Stimulated activated CD8-positive, alpha-beta memory T cell treated with anti-CD3 and anti-CD28 coated beads, Interleukin-2, amount 100 ng/mL, for 48 hours (primary cell): ENCODE data around the gene FKBP2.
"Not testable (repeated sequence)": the region's sequence is repeated elsewhere in the genome, so short reads cannot be mapped to it uniquely, and the experiment has no call there.

Experiments
- DNase-seq, 2 donors: peaks; one replicate each; pipeline ENCODE4 v3.0.0-alpha.2; 2020; ENCODE audit warnings: low read depth in 2 of 2

Gene FKBP2

DNA sequence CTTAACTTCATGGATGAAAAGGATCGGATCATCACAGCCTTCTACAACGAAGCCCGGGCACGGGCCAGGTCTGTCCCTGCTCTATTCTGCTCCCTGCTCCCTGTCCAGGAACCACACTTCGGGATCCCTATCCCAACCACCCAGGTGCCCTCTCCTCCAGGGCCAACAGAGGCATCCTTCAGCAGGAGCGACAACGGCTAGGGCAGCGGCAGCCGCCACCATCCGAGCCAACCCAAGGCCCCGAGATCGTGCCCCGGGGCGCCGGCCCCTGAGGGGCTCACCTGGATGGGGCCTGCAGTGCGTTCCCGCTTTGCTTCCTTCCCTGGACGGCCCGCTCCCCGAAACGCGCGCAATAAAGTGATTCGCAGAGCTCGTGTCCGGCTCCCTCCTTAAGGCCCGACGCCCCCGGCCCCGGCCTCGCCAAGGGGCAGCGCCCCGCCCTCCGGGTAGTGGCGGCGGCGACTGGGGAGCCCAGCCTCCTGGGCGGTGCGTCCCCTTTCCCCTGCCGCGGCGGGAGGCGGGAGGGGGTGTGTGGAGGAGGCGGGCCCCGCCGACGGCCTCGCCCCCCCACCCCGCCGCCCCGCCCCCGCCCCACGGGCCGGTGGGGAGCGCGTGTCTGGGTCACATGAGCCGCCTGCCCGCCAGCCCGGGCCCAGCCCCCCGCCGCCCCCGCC is 6.8 kb upstream of the FKBP2 start, which contains the start of gene VEGFB:
VEGFB (plus strand) TSS at position 672 of the 674 bp plus-strand sequence. CDS start 250 bp downstream, outside the sequence.
- DNase-seq = peak in 1 of 2 donors; percentile 66

DNA sequence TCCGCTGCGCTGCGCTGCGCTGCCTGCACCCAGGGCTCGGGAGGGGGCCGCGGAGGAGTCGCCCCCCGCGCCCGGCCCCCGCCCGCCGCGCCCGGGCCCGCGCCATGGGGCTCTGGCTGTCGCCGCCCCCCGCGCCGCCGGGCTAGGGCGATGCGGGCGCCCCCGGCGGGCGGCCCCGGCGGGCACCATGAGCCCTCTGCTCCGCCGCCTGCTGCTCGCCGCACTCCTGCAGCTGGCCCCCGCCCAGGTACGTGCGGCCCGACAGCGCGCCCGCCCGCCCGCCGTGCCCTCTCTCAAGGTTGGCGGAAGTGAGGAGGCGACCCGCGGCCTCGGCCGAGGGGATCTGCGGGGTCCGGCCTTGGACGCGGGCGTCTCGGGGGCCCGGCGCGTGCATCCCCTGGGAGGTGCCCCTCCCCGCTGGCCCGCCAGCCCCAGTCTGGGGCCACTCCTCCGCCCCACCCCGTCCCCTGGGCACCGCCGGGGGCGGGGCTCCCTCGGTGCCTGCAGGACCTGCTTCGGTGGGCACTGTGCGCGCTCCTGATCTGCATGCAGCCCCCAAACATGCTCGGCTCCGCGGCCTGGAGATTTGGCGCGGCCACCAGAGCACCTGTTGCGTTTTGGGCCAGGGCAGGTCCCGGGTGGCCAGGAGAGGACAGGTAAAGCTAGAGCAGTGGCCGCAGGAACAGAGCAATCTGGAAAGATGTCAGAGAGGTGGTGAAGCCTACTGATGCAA is 6.1 kb upstream of the FKBP2 start:
- DNase-seq = no peak

DNA sequence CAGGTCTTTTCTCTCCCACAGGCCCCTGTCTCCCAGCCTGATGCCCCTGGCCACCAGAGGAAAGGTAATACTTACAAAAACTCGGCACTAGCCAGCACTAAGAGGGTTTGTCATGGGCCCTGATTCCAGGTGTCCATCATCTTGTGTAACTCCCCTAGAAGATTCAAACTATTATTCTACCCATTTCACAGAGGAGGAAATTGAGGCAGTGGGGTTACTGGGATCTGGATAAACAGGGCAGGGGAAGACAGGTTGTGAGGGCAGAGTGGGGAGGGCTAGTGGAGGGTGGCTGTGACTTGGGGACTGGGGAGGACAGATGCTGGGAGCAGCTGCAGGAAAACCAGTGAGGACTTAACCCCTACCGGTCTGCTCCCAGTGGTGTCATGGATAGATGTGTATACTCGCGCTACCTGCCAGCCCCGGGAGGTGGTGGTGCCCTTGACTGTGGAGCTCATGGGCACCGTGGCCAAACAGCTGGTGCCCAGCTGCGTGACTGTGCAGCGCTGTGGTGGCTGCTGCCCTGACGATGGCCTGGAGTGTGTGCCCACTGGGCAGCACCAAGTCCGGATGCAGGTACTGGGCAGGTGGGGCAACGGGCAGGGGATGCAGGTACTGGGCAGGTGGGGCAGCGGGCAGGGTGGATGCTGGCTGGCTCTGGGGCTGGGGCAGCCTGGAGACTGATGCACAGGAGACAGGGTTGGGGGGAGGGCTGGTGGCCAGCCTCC is 5.3 kb upstream of the FKBP2 start:
- no peak for DNase-seq

DNA sequence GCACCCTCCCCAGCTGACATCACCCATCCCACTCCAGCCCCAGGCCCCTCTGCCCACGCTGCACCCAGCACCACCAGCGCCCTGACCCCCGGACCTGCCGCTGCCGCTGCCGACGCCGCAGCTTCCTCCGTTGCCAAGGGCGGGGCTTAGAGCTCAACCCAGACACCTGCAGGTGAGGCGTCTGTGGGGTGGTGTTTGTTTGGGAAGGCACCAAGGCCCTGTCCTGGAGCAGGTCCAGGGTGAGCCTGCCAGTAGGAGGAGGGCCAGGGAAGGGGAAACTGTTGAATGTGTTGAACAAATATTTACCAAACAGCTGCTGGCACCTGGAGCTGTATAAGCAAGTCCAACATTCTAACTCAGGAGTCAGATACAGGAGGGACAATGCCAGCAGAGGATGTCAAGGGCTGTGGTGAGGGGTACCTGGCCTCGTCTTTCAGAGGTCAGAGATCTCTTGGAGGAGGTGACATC is 3.4 kb upstream of the FKBP2 start:
- DNase-seq = no peak

DNA sequence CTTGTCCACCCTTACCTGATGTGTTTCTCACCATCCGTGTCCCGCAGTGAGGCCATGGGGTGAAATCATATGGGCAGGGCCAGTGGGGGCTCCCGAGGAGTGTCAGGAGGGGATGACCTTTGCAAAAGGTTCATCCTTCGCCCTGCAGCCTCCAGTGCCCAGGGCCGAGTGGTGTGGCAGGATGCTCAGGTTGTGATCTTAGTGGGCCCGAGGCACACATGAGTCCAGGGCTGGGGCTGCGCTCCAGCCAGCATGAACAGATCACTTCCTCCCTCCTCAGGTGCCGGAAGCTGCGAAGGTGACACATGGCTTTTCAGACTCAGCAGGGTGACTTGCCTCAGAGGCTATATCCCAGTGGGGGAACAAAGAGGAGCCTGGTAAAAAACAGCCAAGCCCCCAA is 2.8 kb upstream of the FKBP2 start:
- DNase-seq = no peak

DNA sequence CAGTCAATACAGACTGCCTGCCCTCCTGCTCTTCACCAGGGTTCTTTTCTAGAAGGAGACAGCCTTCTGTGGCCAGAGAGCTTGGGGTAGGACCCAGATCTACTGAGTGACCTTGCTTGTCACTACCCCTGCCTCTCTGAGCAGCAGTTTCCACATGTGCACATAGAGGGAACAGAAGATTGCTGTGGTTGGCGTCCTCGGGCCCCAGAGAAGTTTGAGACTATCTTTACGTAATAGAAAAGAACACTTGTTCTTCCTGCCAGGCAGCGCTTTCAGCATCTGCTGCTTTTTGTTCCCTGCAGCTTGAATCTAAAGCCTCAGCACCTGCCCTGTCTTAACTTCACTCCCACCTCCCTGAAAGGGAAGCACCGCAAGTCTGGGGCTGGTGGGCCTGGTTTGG is 1.9 kb upstream of the FKBP2 start:
- DNase-seq = no peak

DNA sequence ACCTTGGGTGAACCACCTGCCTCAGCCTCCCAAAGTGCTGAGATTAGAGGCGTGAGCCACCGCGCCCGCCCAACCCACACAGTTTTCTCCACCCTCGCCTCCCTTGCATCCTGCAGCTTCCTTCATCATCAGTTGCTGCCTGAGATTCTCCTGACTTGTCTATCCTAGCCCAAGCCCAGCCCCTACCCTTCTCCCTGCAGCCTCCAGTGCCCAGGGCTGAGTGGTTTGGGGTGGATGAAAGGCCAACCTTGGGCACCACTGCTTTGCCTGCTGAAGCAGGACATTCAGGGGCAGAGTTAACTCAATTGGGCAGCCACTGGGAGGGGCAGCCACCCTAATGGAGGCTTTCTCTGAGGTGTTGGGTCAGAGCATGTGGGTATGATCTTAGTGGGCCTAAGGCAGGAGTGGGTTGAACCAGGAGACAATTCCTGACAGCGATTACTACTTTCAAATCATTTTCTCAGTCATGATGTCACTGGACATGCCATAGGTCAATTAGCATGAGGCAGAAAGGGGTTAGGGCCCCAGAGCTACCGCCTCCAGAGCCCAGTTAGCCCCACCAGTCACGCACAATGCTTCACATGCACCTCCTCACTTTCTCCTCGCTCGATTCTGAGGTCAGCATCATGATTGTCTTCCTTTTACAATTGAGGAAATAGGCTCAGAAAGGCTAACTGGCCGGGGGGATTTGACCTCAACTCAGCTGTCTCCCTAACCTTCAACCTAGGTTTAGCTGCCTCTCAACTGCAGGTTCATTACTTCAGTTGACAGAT is 1.0 kb upstream of the FKBP2 start:
- no peak for DNase-seq

DNA sequence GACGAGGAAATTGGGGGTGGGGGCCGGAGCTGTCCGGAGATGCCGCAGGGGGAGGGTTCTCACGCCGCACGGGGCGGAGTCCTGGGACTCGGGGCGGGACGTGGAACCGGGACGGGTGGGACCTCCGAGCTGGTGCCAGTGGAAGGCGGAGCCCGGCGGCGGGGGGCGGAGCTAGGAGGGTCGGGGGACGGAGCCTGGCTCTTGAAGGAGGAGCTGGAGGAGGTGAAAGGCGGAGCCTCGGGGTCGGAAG is 271 bp downstream of the FKBP2 start:
- peak in 1 of 2 donors; percentile 100 for DNase-seq

DNA sequence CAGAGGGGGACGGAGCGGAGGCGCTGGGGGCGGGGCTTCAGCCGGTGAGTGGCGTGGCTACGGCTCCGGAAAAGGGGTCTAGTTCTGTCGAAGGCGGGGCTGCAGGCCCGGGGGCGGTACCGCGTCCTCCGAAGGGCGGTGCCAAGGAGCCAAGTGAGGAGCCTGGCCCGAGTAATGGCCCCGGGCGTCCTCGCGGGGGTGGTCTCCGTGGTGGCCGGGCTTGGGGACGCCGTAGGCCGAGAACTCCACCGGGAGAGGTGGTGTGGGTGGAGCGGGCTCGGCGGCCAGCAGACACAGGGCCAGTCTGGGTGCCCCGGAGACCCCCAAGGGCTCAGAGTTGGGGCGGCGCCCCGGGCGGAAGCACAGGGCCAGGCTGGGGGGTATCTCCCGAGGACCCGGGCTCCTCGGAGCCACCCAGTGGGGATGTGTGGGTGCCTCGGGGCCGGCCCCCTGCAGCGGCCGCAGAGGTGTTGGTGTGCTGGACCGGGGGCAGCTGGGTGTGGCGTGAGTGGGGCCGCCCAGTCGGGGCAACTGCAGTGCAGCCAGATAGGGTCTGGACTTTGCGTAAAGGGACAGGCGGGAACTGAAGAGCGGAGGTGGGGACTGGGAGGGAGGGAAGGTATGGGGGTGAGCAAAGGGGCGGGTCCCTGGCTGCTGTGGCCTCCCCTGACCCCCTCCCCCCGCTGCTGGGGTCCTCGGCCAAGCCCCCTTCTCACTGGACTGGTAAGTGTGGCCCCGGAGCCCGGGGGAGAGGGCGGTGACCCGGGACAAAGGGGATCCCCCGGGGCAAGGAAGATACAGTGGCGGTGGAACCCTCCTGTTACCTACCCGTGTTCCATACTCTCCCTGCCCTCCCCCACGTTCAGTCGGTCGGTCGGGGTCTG is 838 bp downstream of the FKBP2 start:
- peak in 1 of 2 donors; percentile 99 for DNase-seq

DNA sequence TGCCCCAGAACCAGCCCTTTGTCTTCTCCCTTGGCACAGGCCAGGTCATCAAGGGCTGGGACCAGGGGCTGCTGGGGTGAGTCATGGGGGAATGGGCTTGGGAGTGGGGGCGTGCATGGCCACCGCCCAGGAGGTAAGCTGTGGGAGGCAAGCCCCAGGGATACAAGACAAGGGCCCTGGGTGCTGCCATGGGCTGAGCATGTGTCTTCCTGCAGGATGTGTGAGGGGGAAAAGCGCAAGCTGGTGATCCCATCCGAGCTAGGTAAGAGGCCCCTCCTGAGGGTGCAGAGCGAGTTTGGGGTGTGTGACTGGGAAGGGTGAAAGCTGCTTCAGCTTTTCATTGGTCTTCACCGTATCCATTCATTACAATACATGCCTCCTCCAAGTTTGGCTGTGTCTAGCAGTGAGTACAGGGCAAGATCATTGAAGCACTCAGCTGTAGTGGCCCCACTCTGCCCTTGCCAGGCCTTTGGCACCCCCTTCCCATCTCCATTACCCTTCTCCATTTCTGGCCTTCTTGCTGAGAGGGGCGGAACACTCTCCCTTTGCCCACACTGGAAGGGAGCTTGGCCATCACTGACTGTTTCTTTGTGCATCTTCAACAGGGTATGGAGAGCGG is 2.5 kb downstream of the FKBP2 start:
- no peak for DNase-seq

DNA sequence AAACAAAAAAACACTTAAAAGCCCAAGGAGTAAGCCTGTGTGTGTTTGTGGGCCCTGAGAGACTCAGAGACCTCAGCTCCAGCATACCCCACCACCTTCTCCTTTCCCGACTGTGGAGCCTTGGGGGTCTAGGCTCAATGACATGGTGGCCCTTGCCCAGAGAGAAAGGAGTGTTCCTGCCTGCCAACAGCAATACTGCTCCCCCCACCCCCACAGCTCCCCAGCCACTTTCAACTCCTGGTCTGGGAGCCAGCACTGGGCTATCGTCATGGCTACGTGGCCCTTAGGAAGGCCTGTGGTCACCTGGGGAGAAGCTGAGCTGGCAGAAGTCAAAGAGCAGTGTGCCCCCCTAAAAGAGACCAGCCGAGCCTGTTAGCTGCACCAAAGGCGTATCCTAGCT is 3.2 kb downstream of the FKBP2 start:
- DNase-seq = no peak

DNA sequence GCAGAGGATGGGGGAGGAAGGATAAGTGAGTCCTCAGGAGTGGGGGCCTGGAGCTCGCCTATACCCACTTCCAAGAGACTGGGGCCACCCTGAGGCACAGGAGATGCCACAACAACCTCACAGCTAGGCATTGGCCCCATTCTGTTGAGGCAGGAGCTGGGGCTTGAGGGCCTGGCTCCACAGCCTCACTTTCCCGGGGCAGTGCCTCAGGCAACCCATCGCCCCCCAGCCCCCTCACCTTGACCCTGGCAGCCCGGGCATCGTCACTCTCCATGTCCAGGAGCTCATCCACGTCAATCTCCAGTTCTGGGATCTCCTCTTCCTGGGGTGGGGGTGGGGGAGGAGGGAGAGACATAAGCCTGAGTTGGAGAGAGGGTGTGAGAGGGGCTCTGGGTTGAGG is 4.1 kb downstream of the FKBP2 start:
- DNase-seq = no peak

DNA sequence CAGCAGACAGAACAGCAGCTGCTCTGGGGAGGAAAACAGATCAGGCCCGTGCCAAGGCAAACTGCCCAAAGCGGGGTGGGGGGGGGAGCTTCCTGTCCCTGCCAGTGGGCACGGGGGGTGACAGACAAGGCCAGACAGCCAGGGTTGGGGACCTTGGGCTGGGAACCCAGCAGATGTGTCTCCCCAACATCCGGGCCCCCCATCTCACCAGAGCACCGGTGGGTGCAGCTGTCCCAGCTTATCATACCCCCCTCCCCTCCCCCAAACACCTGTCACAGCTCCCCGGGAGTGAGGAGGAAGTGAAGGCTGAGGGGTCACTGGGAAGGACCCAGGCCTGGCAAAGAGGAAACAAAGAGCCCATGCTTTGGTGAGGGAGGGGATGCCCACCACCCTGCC is 4.5 kb downstream of the FKBP2 start:
- DNase-seq = no peak

DNA sequence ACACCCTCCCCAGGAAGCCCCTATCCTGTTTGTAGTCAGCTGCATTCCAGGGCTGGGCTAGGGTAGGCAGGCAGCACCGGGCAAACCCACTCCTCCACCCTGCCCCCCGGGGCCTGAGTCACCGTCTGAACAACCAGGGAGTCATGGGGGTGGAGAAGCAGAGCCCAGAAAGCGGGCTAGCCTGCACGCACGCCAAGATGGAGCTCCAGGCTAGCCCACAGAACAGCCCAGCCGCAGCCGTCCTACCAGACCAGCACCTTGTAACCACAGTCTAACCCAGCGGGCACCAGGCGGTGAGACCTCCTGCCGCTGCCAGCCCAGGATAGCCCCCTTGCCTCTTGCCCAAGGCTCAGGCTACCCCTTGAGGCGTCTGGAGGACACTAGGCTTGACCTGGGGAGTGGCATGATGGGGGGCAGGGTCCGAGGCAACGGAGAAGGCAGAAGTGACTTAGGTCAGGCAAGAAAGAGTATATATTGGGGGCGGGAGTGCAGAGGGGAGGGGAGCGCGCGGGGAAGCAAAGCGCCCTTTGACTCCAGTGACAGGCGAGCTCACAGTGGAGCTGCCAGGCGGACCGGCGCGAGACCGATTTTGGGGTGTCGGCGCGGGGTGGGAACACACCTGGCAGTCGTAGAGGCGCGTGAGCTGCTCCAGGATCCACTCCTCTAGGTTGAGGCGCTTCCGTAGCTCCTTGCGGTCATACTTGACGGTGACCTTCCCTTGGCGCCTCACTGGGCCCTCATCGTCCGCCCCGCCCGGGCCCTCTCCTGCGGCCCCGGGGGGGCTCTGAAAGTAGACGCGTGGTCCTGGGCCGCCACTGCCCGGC is 5.1 kb downstream of the FKBP2 start:
- peak; percentile 63 to 72 for DNase-seq

DNA sequence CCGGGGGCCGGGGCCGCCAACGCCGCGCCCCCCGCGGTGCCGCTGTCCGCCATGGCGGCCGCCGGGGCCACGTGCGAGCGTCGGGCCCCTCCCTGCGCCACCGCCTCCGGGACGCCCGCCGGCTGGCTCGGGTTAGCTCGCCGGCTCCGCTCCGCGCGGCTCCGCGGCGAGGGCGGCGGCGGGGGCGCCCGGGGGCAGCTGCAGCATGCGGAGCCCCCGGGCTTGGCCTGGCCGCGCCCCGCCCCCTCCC is 5.7 kb downstream of the FKBP2 start:
- DNase-seq = not testable (repeated sequence)

DNA sequence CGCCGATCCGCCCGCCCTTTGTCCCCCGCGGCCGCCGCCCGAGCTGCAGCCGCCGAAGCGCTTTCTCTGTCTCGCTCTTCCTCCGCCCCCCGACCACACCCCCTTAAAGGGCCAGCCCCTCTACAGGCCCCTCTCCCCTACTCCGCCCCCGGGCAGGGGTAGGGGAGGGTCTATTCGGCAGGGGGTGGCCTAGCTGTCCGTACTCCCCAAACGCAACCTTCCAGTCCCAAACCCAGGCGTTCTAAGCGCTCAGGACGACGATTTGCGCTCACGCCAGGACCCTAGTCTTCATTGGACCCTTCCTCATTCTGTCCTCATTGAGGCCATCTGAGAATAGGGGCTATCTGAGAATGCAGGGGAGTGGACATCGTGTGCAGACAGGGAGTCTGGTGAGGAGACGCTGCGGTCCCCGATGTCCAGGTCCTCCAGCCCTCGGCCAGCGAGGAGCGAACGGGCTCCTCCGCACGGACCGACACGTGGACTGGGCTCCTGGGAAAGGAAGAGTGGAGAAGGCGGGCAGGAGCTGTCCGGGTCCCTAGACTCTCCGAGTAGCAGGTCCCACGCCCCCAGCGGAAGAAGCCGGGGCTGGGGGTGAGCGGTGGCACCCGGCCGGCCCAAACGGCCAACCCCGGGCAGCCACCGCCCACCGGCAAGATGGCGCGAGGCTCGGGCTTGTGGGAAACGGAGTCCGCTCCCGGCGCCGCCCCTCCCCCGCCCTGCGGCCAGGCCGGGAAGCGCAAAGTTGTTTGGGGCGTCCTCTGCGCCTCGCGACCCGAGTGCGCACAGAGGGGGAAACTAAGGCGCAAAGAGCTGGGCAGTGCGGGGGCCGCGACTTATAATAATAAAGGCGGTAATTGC is 6.2 kb downstream of the FKBP2 start, which contains the start of gene PPP1R14B:
PPP1R14B (minus strand) TSS at position 73 of the 858 bp plus-strand sequence. CDS start 270 bp downstream, outside the sequence.
- peak; percentile 77 to 78 for DNase-seq

DNA sequence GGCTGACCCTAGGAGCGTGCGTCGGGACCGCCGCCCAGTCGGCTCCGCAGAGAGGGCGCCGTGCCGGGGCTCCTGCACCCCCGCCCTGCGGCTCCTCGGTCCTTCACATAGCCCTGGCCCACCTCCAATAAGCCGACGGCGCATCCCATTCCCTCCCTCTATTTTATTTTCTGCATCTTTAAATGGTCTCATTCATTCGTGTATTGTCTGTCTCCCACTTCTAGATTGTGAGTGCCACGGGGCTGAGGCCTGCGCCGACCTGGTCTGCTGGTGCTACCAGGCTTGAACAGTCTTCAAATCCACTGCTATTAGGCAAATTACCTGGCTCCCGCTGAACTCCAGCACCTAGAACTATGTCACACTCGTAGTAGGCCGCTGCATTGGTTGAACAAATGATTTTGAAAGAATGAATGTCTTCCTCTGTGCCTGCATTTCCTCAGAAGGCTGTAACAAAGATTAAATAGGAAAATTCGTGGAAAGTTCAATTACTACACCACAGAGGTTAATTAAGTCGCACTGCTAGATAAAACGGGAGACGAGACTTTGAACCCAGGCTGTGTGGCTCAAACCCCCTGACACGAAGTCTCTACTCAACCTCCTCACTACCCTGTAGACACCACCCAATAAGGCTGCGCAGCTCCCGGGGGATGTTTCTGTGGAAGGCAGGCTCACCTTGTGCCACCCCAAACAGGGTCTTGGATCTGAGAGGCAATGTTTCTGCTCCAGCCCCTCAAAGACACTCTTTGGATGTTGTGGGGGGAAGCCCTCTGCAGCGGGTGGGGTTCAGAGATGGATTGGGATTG is 7.0 kb downstream of the FKBP2 start:
- no peak for DNase-seq

DNA sequence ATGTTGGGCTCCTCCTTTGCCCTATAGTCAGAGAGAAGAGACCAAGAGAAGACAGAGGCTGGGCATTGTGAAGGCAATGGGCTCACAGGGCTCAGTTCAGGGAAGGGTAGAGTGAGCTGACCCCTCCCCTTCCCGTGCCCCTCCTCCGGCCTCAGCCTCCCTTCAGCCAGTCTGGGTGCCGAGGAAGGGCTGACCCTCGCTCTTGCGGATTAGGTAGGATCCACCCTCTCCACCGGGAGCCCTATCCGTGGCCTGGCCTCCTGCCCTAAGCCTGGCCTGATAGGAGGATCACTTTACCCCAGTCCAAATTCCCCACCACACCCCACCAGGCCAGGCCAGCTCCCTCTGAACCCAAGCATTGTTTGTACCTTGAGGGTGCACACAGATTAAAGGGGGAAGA is 7.7 kb downstream of the FKBP2 start:
- no peak for DNase-seq
